GM19468 (cell line): ENCODE results near the gene GET4.
"Not testable (repeated sequence)": the region's sequence is repeated elsewhere in the genome, so short reads cannot be mapped to it uniquely, and the experiment has no call there.

Experiments
- ATAC-seq: cut with Tn5 transposase; IDR thresholded peaks from one replicate; pipeline ENCODE4 v1.9.1; 2021; ENCODE audit warnings: mild to moderate bottlenecking, moderate library complexity, moderate number of reproducible peaks; ENCODE audit not compliant: unreplicated experiment; ENCODE audit errors: extremely low read depth

Gene GET4

DNA sequence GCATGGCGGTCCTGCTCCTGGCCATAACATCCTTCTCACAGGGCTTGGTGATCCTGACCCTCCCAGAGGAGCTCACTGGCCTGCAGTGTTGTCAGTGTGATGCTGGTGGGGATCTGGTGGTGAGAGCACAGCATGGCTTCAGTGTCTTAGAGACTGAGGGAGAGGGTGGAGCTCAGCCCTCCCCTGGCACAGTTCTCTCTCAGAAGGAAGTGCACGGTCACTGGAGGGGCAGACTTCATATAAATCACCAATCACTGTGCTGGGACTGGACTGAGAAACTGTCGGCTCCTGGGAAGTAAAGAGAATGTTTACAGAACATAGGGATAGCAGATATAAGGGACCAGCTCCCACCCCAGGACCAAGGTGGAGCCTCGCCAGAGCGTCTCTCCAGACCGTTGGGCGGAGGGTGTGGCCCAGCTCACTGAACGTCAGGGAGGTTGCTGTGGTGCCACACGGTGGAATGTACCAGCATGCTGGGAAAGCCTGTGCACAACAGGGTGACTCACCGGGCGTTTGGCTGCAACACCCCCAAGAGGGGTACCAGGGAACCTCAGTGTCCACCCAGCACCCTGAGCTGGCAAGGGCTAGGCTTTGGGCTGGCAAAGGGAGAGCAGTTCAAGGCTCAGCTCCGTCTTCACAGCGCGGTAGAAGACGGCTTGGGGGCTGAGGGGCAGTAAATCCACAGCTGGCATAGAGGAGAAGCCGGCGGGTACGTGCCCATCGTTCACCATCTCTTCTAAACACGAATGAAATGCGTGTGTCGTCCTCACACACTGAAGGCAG lies 8.8 kb upstream of the GET4 start:
- no peak for ATAC-seq

GRCh38 chr7:868189-868486 lies 8.2 kb upstream of the GET4 start:
- no peak for ATAC-seq

DNA sequence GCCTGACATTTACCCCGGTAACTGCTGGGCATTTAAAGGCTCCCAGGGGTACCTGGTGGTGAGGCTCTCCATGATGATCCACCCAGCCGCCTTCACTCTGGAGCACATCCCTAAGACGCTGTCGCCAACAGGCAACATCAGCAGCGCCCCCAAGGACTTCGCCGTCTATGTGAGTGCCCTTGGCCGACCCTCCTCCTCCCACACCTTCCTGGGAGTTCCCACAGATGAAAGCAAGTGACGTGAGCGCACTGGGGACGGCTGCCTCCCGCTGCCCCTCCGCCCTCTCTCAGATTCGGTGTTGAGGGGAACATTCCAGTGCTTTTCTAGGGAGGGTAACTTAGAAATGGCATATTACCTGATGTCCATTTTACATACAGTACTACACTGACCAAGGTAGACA lies 7.0 kb upstream of the GET4 start:
- no peak for ATAC-seq

DNA sequence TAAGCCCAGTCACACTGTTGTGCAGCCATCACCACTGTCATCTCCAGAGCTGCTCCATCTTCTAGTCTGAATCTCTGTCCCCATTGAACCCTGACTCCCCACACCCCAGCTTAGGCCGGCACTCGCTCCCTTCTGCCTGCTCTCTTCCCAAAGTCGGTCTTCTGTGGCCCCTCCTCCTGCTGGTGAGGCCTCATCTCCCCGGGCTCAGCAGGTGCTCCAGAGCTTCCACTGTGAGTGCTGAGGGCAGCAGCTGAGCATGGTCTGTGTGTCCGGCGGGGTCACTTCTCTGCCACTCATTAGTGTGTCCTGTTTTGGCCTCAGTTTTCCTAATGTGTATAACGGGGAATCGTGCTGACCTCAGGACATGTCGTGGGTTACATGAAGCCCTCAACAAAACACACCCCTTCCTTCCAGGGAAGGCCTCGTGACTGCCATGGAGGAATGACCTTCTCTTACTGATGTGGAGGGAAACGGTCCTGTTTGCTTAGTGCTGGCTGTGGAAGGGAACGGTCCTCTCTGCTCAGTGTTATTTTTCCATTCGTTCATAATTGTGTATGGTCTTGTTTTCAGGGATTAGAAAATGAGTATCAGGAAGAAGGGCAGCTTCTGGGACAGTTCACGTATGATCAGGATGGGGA lies 4.3 kb upstream of the GET4 start:
- no peak for ATAC-seq

- ATAC-seq, result not testable (repeated sequence)
Measured at GRCh38 chr7:872685-873084, 3.7 kb upstream of the GET4 start.

GRCh38 chr7:873367-874002 lies 2.9 kb upstream of the GET4 start:
- no peak for ATAC-seq

GRCh38 chr7:874031-874749 lies 2.2 kb upstream of the GET4 start:
- ATAC-seq, result no peak

DNA sequence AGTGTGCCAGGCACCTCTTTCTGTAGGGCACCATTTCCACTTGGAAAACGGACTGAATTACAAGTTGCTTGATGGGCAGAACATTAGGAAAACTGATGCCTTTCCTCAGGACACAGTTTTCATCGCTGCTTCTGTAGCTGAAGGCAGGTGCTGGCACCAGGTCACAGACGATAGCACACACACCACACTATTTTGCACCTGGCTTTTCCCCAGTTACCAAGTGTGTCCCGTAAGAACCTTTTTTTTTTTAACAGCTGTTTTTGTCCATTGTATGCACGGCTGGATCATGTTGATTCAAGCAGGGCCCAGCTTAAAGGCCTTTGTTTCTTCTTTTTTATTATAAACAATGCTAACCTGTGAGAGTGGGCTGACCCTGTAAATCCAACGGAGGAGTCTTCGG lies 1.3 kb upstream of the GET4 start:
- no peak for ATAC-seq

- ATAC-seq, result no peak
Measured at GRCh38 chr7:875476-876076, 778 bp upstream of the GET4 start.

GRCh38 chr7:876972-877311 lies 588 bp downstream of the GET4 start:
- no peak for ATAC-seq

DNA sequence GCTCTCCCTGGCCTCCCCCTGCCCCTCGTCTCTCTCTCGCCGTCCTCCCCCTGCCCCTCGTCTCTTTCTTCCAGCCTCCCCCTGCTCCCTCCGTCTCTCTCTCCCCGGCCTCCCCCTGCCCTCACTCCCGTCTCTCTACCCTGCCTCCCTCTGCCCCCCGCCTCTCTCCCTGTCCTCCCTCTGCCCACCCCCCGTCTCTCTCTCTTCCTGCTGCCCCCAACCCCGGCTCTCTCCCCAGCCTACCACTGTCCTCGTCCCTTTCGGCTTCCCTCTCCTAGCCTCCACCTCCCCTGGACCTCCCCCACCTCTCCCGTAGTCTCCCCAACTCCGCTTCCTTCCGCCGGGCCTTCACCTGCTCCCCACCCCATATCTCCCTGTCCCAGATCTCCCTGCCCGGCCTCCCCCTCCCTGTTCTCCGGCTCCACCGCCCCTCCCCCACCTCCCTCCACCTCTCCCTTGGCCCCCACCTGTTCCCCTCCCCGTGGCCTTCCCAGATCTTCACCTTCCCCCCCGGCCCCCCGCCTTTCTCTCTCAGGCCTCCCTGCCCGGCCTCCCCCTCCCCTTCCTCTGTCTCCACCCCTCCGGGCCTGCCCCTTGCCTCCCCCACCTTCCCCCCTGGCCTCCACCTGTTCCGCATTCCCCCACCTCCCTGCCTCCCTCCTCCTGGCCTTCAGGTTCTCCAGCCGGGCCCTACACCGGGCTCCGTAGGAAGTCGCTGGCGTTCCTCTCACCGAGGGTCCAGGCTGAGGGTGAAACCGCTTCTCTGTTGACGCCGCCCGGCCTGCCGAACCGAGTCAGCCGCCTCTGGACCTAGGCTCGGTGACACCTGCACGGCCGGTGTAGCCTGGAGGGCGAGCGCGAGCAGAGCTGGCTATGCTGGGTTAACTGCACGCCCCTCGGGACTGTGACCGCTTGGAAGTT lies 1.2 kb downstream of the GET4 start:
- no peak for ATAC-seq

GRCh38 chr7:879093-879492 lies 2.7 kb downstream of the GET4 start:
- no peak for ATAC-seq

GRCh38 chr7:879706-880105 lies 3.4 kb downstream of the GET4 start:
- ATAC-seq, result no peak

DNA sequence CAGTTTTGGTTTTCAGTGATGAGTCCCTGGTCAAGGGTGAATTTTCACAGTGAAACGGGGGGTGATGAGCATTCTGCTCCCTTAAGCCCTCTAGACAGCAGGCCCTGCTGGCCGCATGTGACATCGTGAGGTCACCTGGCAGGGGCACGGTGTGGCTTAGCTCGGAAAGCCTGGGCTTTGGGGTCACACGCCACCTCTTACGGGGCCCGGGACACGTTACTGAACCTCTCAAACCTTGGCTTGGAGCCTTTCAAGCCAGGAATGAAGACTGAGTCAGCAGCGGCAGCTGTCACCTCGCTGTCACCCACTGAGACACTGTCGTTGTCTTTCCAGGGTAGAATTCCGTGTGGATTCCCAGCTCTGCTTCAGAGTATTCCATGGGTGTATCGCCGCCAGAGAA lies 4.1 kb downstream of the GET4 start:
- no peak for ATAC-seq

- no peak for ATAC-seq
Measured at GRCh38 chr7:881441-882234, 5.3 kb downstream of the GET4 start.

GRCh38 chr7:882336-883035 lies 6.1 kb downstream of the GET4 start:
- ATAC-seq, result no peak

GRCh38 chr7:883055-884021 lies 7.0 kb downstream of the GET4 start:
- no peak for ATAC-seq
